PC-3 (cell line): ENCODE results near the gene METRN.

ENCODE experiments used
- EZH2 ChIP-seq: fragments of 300-600 bp; sonication (generic); IDR thresholded peaks from one replicate; pipeline ENCODE4 v1.6.1; 2017; ENCODE audit warnings: antibody characterized with exemption, mild to moderate bottlenecking, low read length; ENCODE audit not compliant: unreplicated experiment
- TF ChIP-seq, protein P1 (sequence below): fragments of 300-600 bp; sonication (generic); conservative IDR thresholded peaks from 2 replicates; pipeline ENCODE4 v1.5.1; 2017; ENCODE audit warnings: antibody characterized with exemption, low read depth, mild to moderate bottlenecking, low read length

DNA sequence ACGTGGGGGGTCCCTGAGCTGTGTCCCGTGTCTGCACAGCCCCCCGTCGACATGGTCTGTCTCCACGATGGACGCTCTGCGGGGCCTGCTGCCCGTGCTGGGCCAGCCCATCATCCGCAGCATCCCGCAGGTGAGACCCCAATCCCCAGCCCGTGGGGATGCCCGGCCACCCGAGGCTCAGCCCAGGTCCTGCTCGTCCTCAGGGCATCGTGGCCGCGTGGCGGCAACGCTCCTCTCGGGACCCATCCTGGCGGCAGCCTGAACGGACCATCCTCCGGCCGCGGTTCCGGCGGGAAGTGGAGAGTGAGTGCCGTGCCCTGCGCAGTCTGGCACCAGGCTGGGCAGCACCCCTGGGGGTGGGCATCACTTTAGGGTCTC is 50.6 kb downstream of the METRN start:
- TF ChIP-seq, protein P1, sequence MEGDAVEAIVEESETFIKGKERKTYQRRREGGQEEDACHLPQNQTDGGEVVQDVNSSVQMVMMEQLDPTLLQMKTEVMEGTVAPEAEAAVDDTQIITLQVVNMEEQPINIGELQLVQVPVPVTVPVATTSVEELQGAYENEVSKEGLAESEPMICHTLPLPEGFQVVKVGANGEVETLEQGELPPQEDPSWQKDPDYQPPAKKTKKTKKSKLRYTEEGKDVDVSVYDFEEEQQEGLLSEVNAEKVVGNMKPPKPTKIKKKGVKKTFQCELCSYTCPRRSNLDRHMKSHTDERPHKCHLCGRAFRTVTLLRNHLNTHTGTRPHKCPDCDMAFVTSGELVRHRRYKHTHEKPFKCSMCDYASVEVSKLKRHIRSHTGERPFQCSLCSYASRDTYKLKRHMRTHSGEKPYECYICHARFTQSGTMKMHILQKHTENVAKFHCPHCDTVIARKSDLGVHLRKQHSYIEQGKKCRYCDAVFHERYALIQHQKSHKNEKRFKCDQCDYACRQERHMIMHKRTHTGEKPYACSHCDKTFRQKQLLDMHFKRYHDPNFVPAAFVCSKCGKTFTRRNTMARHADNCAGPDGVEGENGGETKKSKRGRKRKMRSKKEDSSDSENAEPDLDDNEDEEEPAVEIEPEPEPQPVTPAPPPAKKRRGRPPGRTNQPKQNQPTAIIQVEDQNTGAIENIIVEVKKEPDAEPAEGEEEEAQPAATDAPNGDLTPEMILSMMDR, result no peak
- no peak for TF ChIP-seq EZH2
